Ovary (tissue), 3 donors: ENCODE measurements around the gene ADAM10.

Source experiments
- CTCF ChIP-seq, 3 donors: fragments of 450-650 bp in 2 of 3; fragments of 200-600 bp in 1 of 3; IDR thresholded peaks; one replicate each; pipeline versions ENCODE4 v1.5.1 to v1.8.0; 2016 to 2022; ENCODE audit warnings: antibody characterized with exemption in 3 of 3, mild to moderate bottlenecking in 1 of 3
- EP300 ChIP-seq: sonication (generic); formaldehyde crosslinking; IDR thresholded peaks from one replicate; pipeline ENCODE4 v1.6.1; 2017; ENCODE audit warnings: antibody characterized with exemption
- POLR2A ChIP-seq: fragments of 450-650 bp; IDR thresholded peaks from one replicate; pipeline ENCODE4 v1.6.1; 2017; ENCODE audit warnings: antibody characterized with exemption, mild to moderate bottlenecking, moderate library complexity
- donor health status: DM: no; HTN: no; CAD: no.

GRCh38 chr15:58715266-58715917 is 34.1 kb downstream of the ADAM10 start:
- no peak for TF ChIP-seq CTCF (IDR thresholded peaks at IDR 0.05)
- no peak for TF ChIP-seq POLR2A
- TF ChIP-seq EP300: no peak
